HEK293T (cell line): ENCODE data around the gene C1QTNF4.

Experiments
- CTCF ChIA-PET: fragments of 350-600 bp; formaldehyde crosslinking; extraction: SDS; loops from one replicate; lab custom pipeline; 2021; ENCODE audit warnings: antibody characterized with exemption, inconsistent platforms; lab: Yijun Ruan, JAX
- POLR2A ChIA-PET: fragments of 350-600 bp; formaldehyde crosslinking; extraction: SDS; loops from one replicate; lab custom pipeline; 2020; ENCODE audit warnings: antibody characterized with exemption, inconsistent platforms; lab: Yijun Ruan, JAX
- DNase-seq: peaks from one replicate; pipeline ENCODE4 v3.0.0; 2012; ENCODE audit warnings: mixed read lengths; ENCODE audit errors: extremely low spot score
- ARNT ChIP-seq: fragments of 450-650 bp; IDR thresholded peaks from 2 replicates; pipeline ENCODE4 v1.6.1; 2017; ENCODE audit warnings: mild to moderate bottlenecking
- BHLHE40 ChIP-seq: fragments of 450-650 bp; IDR thresholded peaks from 2 replicates; pipeline ENCODE4 v1.6.1; 2016; ENCODE audit warnings: mild to moderate bottlenecking, moderate library complexity, borderline replicate concordance
- CTBP1 ChIP-seq: fragments of 450-650 bp; IDR thresholded peaks from 2 replicates; pipeline ENCODE4 v1.6.1; 2016; ENCODE audit warnings: borderline replicate concordance
- ELF4 ChIP-seq: fragments of 450-650 bp; IDR thresholded peaks from 2 replicates; pipeline ENCODE4 v1.6.1; 2017; ENCODE audit warnings: antibody characterized with exemption
- FOXA1 ChIP-seq: fragments of 450-650 bp; IDR thresholded peaks from 2 replicates; pipeline ENCODE4 v1.6.1; 2016; ENCODE audit warnings: mild to moderate bottlenecking
- FOXK2 ChIP-seq: fragments of 450-650 bp; IDR thresholded peaks from 2 replicates; pipeline ENCODE4 v1.6.1; 2016; ENCODE audit warnings: mild to moderate bottlenecking
- FOXM1 ChIP-seq: fragments of 450-650 bp; IDR thresholded peaks from 2 replicates; pipeline ENCODE4 v1.6.1; 2017; ENCODE audit warnings: mild to moderate bottlenecking, borderline replicate concordance
- HDGF ChIP-seq: fragments of 450-650 bp; IDR thresholded peaks from 2 replicates; pipeline ENCODE4 v1.6.1; 2017; ENCODE audit warnings: antibody characterized with exemption, borderline replicate concordance
- L3MBTL2 ChIP-seq: fragments of 450-650 bp; conservative IDR thresholded peaks from 2 replicates; pipeline ENCODE4 v1.6.1; 2016; ENCODE audit warnings: mild to moderate bottlenecking
- LEF1 ChIP-seq: fragments of 450-650 bp; IDR thresholded peaks from 2 replicates; pipeline ENCODE4 v1.6.1; 2017; ENCODE audit warnings: mild to moderate bottlenecking, borderline replicate concordance
- NFRKB ChIP-seq: fragments of 450-650 bp; IDR thresholded peaks from 2 replicates; pipeline ENCODE4 v1.6.1; 2016; ENCODE audit warnings: mild to moderate bottlenecking, moderate library complexity
- PKNOX1 ChIP-seq: fragments of 450-650 bp; IDR thresholded peaks from 2 replicates; pipeline ENCODE4 v1.6.1; 2016
- SP1 ChIP-seq: fragments of 450-650 bp; IDR thresholded peaks from 2 replicates; pipeline ENCODE4 v1.6.1; 2017
- SUZ12 ChIP-seq: fragments of 450-650 bp; IDR thresholded peaks from 2 replicates; pipeline ENCODE4 v1.6.1; 2016; ENCODE audit warnings: mild to moderate bottlenecking
- TARDBP ChIP-seq: fragments of 450-650 bp; IDR thresholded peaks from 2 replicates; pipeline ENCODE4 v1.6.1; 2016
- ZNF384 ChIP-seq: fragments of 450-650 bp; IDR thresholded peaks from 2 replicates; pipeline ENCODE4 v1.6.1; 2016

Gene C1QTNF4

DNA sequence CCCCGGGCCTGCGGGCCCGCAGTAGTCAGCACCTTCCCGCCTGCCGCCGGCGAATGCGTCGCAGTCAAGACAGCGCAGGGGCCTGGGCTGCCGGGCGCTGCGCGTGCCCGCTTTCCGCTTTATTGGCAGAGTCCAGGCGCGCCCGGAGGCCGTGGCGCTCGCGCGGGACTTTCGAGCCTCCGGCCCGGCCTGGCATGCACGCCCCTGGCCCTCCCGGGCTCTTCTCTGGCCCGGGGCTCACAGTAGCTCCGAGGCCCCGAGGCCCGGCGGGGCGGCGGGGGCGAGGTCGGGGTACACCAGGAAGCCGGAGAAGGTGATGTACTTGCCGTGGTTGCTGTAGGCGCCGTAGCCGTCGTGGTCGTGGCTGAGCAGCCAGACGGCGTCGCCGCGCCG lies 4.6 kb downstream of the C1QTNF4 start:
- DNase-seq, result no peak
- POLR2A ChIA-PET, result no interaction called here
- TF ChIP-seq FOXK2 (no peak), NFRKB (no peak), L3MBTL2 (no peak), ELF4 (no peak), TARDBP (no peak), ARNT (no peak), PKNOX1 (no peak), SUZ12 (no peak), ZNF384 (no peak), FOXM1 (no peak), SP1 (no peak), BHLHE40 (no peak), FOXA1 (no peak), CTBP1 (no peak), HDGF (no peak), LEF1 (no peak)
- CTCF ChIA-PET, result no interaction called here

GRCh38 chr11:47589118-47589517 lies 5.1 kb downstream of the C1QTNF4 start:
- POLR2A ChIA-PET, result no interaction called here
- TF ChIP-seq ELF4 (no peak), HDGF (no peak), FOXK2 (no peak), TARDBP (no peak)
- DNase-seq, result no peak
- CTCF ChIA-PET, result no interaction called here

- CTCF ChIA-PET, result no interaction called here
Measured at GRCh38 chr11:47587723-47588326, 6.4 kb downstream of the C1QTNF4 start.

GRCh38 chr11:47587039-47587716 lies 7.0 kb downstream of the C1QTNF4 start:
- ChIA-PET CTCF (no interaction called here), POLR2A (no interaction called here)
- DNase-seq, result no peak
- TF ChIP-seq CTBP1, result no peak
- no peak for TF ChIP-seq SUZ12
- TF ChIP-seq ZNF384, result no peak
- TF ChIP-seq ELF4, result no peak
- TF ChIP-seq SP1, result no peak
- no peak for TF ChIP-seq TARDBP
- no peak for TF ChIP-seq FOXA1
- TF ChIP-seq LEF1, result no peak
- no peak for TF ChIP-seq BHLHE40
- TF ChIP-seq L3MBTL2, result no peak
- no peak for TF ChIP-seq ARNT
- no peak for TF ChIP-seq FOXK2
- TF ChIP-seq HDGF, result no peak
- TF ChIP-seq NFRKB, result no peak
- TF ChIP-seq FOXM1, result no peak
- TF ChIP-seq PKNOX1, result no peak

More at GRCh38 chr11:47587723-47588326, 6.4 kb downstream of the C1QTNF4 start:
- TF ChIP-seq ELF4, result no peak
- TF ChIP-seq SUZ12, result no peak
- TF ChIP-seq SP1, result no peak
- no peak for TF ChIP-seq CTBP1
- no peak for TF ChIP-seq ARNT
- no peak for TF ChIP-seq FOXK2
- TF ChIP-seq BHLHE40, result no peak
- TF ChIP-seq PKNOX1, result no peak
- TF ChIP-seq LEF1, result no peak
- TF ChIP-seq NFRKB, result no peak
- TF ChIP-seq ZNF384, result no peak
- TF ChIP-seq HDGF, result no peak
- no peak for TF ChIP-seq TARDBP
- no peak for TF ChIP-seq L3MBTL2
- TF ChIP-seq FOXM1, result no peak
- DNase-seq, result no peak
- POLR2A ChIA-PET, result no interaction called here

- no peak for DNase-seq
- ChIA-PET POLR2A (no interaction called here), CTCF (no interaction called here)
- TF ChIP-seq CTBP1, result no peak
- no peak for TF ChIP-seq ARNT
- no peak for TF ChIP-seq TARDBP
- TF ChIP-seq FOXM1, result no peak
- TF ChIP-seq FOXK2, result no peak
- TF ChIP-seq SUZ12, result no peak
- no peak for TF ChIP-seq SP1
- no peak for TF ChIP-seq ELF4
- no peak for TF ChIP-seq LEF1
- TF ChIP-seq ZNF384, result no peak
- no peak for TF ChIP-seq FOXA1
- no peak for TF ChIP-seq L3MBTL2
- TF ChIP-seq HDGF, result no peak
- TF ChIP-seq PKNOX1, result no peak
- TF ChIP-seq BHLHE40, result no peak
Measured at GRCh38 chr11:47586098-47586855, 7.9 kb downstream of the C1QTNF4 start, which contains the start of gene FAM180B. FAM180B (plus strand) TSS chr11:47586678; CDS start chr11:47586769, 91 bp downstream.
